HepG2 (cell line): ENCODE results near the gene C9orf50. TPM values are rescaled to one million over a fixed set of nuclear protein-coding genes. Genes with fewer than 3 reads are reported as not detected.

Source experiments
- AGO2 ChIP-seq: fragments of 200-400 bp; formaldehyde crosslinking; optimal IDR thresholded peaks from 2 replicates; pipeline ENCODE3; 2017; ENCODE audit warnings: mild to moderate bottlenecking, low read depth, low read length, moderate library complexity
- ARID3A ChIP-seq: IDR thresholded peaks from 2 replicates; pipeline ENCODE4 v1.6.1; 2012; ENCODE audit warnings: low read depth, low read length, improper control_type of control experiment
- CHD4 ChIP-seq: fragments of 200-600 bp; sonication (generic); IDR thresholded peaks from 2 replicates; pipeline ENCODE4 v1.7.0; 2017; ENCODE audit warnings: mild to moderate bottlenecking, low read length, borderline replicate concordance
- DPF2 ChIP-seq: sonication (generic); formaldehyde crosslinking; IDR thresholded peaks from 2 replicates; pipeline ENCODE4 v1.4.0; 2020; ENCODE audit warnings: mild to moderate bottlenecking, low read depth, missing genetic modification reagents, borderline replicate concordance
- EZH2 ChIP-seq: conservative IDR thresholded peaks from 2 replicates; pipeline ENCODE4 v1.6.1; 2012; ENCODE audit warnings: mild to moderate bottlenecking, low read depth, low read length, moderate library complexity
- IRX3 ChIP-seq: sonication (generic); formaldehyde crosslinking; IDR thresholded peaks from 2 replicates; pipeline ENCODE4 v1.8.1; 2023; ENCODE audit warnings: mild to moderate bottlenecking, low read depth, missing genetic modification reagents, borderline replicate concordance
- KDM5B ChIP-seq: sonication (generic); formaldehyde crosslinking; IDR thresholded peaks from 2 replicates; pipeline ENCODE4 v1.4.0; 2020; ENCODE audit warnings: missing genetic modification reagents, mild to moderate bottlenecking, borderline replicate concordance
- MED1 ChIP-seq: sonication (generic); formaldehyde crosslinking; IDR thresholded peaks from 2 replicates; pipeline ENCODE4 v1.4.0; 2020; ENCODE audit warnings: missing genetic modification reagents
- MEF2D ChIP-seq: sonication (generic); formaldehyde crosslinking; IDR thresholded peaks from 2 replicates; pipeline ENCODE4 v1.5.1; 2020; ENCODE audit warnings: mild to moderate bottlenecking, missing genetic modification reagents
- NR2F1 ChIP-seq, 2 experiments: fragments of 450-650 bp in 1 of 2; formaldehyde crosslinking in 1 of 2; IDR thresholded peaks; 2 replicates each; pipeline versions ENCODE4 v1.5.0 to v1.6.1; 2016 to 2020; ENCODE audit warnings: mild to moderate bottlenecking in 1 of 2, missing compliant biosample characterization in 1 of 2, missing genetic modification reagents in 1 of 2, moderate library complexity in 1 of 2
- PITX1 ChIP-seq: sonication (generic); formaldehyde crosslinking; IDR thresholded peaks from 2 replicates; pipeline ENCODE4 v1.5.1; 2020; ENCODE audit warnings: mild to moderate bottlenecking, missing genetic modification reagents
- POLR2AphosphoS2 ChIP-seq: IDR thresholded peaks from 2 replicates; pipeline ENCODE4 v1.6.1; 2011; ENCODE audit warnings: low read depth, low read length, improper control_type of control experiment
- RBFOX2 ChIP-seq: fragments of 200-400 bp; formaldehyde crosslinking; IDR thresholded peaks from 2 replicates; pipeline ENCODE4 v1.6.1; 2017; ENCODE audit warnings: low read depth, mild to moderate bottlenecking, low read length
- RBM39 ChIP-seq: fragments of 200-400 bp; formaldehyde crosslinking; IDR thresholded peaks from one replicate; pipeline ENCODE4 v1.6.1; 2018; ENCODE audit warnings: antibody characterized with exemption, mild to moderate bottlenecking, low read depth, low read length; ENCODE audit not compliant: poor library complexity, severe bottlenecking
- RNF2 ChIP-seq: fragments of 450-650 bp; conservative IDR thresholded peaks from 2 replicates; pipeline ENCODE4 v1.6.1; 2016; ENCODE audit warnings: low read depth
- SIX4 ChIP-seq: sonication (generic); formaldehyde crosslinking; IDR thresholded peaks from 2 replicates; pipeline ENCODE4 v1.4.0; 2020; ENCODE audit warnings: missing genetic modification reagents
- SOX13 ChIP-seq, 3 experiments: fragments of 450-650 bp in 1 of 3; sonication (generic) in 1 of 3; formaldehyde crosslinking in 1 of 3; IDR thresholded peaks in 2 of 3; conservative IDR thresholded peaks in 1 of 3; 2 replicates each; pipeline versions ENCODE4 v1.5.0 to v1.6.1; 2016 to 2020; ENCODE audit warnings: antibody characterized with exemption in 1 of 3, mild to moderate bottlenecking in 1 of 3, missing compliant biosample characterization in 1 of 3, missing genetic modification reagents in 1 of 3, moderate library complexity in 1 of 3
- TBX2 ChIP-seq: sonication (generic); formaldehyde crosslinking; IDR thresholded peaks from 2 replicates; pipeline ENCODE4 v1.5.0; 2020; ENCODE audit warnings: missing genetic modification reagents, mild to moderate bottlenecking, borderline replicate concordance
- TCF12 ChIP-seq, 2 experiments: fragments of 450-650 bp in 1 of 2; sonication (generic) in 1 of 2; formaldehyde crosslinking in 1 of 2; IDR thresholded peaks; 2 replicates each; pipeline versions ENCODE4 v1.6.1 to v1.8.0; 2017 to 2022; ENCODE audit warnings: antibody characterized with exemption in 1 of 2, mild to moderate bottlenecking in 1 of 2, missing genetic modification reagents in 1 of 2, moderate library complexity in 1 of 2
- TOPORS ChIP-seq: sonication (generic); formaldehyde crosslinking; IDR thresholded peaks from 2 replicates; pipeline ENCODE4 v1.8.0; 2023; ENCODE audit warnings: mild to moderate bottlenecking, missing genetic modification reagents
- TRAFD1 ChIP-seq: sonication (generic); formaldehyde crosslinking; IDR thresholded peaks from 2 replicates; pipeline ENCODE4 v1.5.1; 2020; ENCODE audit warnings: missing genetic modification reagents, mild to moderate bottlenecking, borderline replicate concordance
- ZBTB38 ChIP-seq: sonication (generic); formaldehyde crosslinking; IDR thresholded peaks from 2 replicates; pipeline ENCODE4 v1.5.1; 2020; ENCODE audit warnings: mild to moderate bottlenecking, missing genetic modification reagents
- ZFP62 ChIP-seq: sonication (generic); formaldehyde crosslinking; IDR thresholded peaks from 2 replicates; pipeline ENCODE4 v1.4.0; 2020; ENCODE audit warnings: missing genetic modification reagents
- ZNF3 ChIP-seq: IDR thresholded peaks from 2 replicates; pipeline ENCODE4 v1.7.0; 2017; ENCODE audit warnings: inconsistent platforms
- ZNF430 ChIP-seq: sonication (generic); formaldehyde crosslinking; IDR thresholded peaks from 2 replicates; pipeline ENCODE4 v1.9.0; 2021; ENCODE audit warnings: mild to moderate bottlenecking, missing genetic modification reagents
- ZNF567 ChIP-seq: sonication (generic); formaldehyde crosslinking; IDR thresholded peaks from 2 replicates; pipeline ENCODE4 v1.8.1; 2023; ENCODE audit warnings: mild to moderate bottlenecking, missing genetic modification reagents, borderline replicate concordance
- ZSCAN25 ChIP-seq: sonication (generic); formaldehyde crosslinking; IDR thresholded peaks from 2 replicates; pipeline ENCODE4 v1.8.0; 2022; ENCODE audit warnings: mild to moderate bottlenecking, missing genetic modification reagents
- polyA plus RNA-seq, 8 experiments: library from polyadenylated mRNA; depleted of rRNA in 3 of 8; stranded (reverse) in 7 of 8; unstranded in 1 of 8; fragments of >200 nt; fragmentation: Illumina TruSeq in 4 of 8; extraction: Trizol in 4 of 8; gene quantifications; 2 replicates each; pipeline versions ENCODE4 v1.2.1 to v1.2.3, GENCODE V29; 2011 to 2016; ENCODE audit warnings: low read depth in 4 of 8, missing spikeins in 1 of 8, mixed read lengths in 1 of 8; ENCODE audit not compliant: insufficient read depth in 1 of 8
- total RNA-seq, 5 experiments: library from RNA; depleted of rRNA; stranded (reverse); fragments of >200 nt; fragmentation: Illumina TruSeq; extraction: Trizol; gene quantifications; 2 replicates each; pipeline ENCODE4 v1.2.3, GENCODE V29; 2016; ENCODE audit warnings: low read depth in 1 of 5

C9orf50 gene
- total and polyA plus RNA-seq, 2 of the 13 experiments (the other 11 are each of a cell fraction or from before 2014, with no cell fraction given), result not detected

GRCh38 chr9:129608561-129609481 is 12.1 kb downstream of the C9orf50 start (continued):
- TF ChIP-seq IRX3 (CRISPR knock-in tag) (no peak), SOX13 (IDR thresholded peaks at IDR 0.05) (no peak), SOX13 (CRISPR knock-in tag; conservative IDR thresholded peaks at IDR 0.05 in 1 of 2, IDR thresholded peaks at IDR 0.05 in 1 of 2) (no peak), RBM39 (no peak), ZNF567 (CRISPR knock-in tag) (no peak), RBFOX2 (peak; percentile 44; the same call in 1 of the 2 replicates), TBX2 (0 out of 2 replicates have a peak, but pooled peaks have one; percentile 16), ZBTB38 (peak; percentile 96), ZNF3 (CRISPR knock-in tag) (no peak), AGO2 (peak; percentile 70), TOPORS (no peak), RNF2 (no peak), ZFP62 (CRISPR knock-in tag) (no peak), TCF12 (IDR thresholded peaks at IDR 0.05) (no peak), TCF12 (CRISPR knock-in tag; IDR thresholded peaks at IDR 0.05) (no peak), ZSCAN25 (CRISPR knock-in tag) (peak; percentile 90), TRAFD1 (CRISPR knock-in tag) (no peak), MEF2D (CRISPR knock-in tag) (no peak), DPF2 (no peak), ARID3A (no peak), ZNF430 (CRISPR knock-in tag) (no peak), PITX1 (no peak), NR2F1 (CRISPR knock-in tag; IDR thresholded peaks at IDR 0.05) (no peak), POLR2AphosphoS2 (no peak), KDM5B (CRISPR knock-in tag) (no peak; the same call in 1 of the 2 replicates), CHD4 (no peak), EZH2 (no peak), MED1 (CRISPR knock-in tag) (no peak), SIX4 (CRISPR knock-in tag) (no peak)
